ENCODE measurements around the gene DYRK1B.
"Not testable (repeated sequence)": the region's sequence is repeated elsewhere in the genome, so short reads cannot be mapped to it uniquely, and the experiment has no call there.

DYRK1B gene

GRCh38 chr19:39829702-39830275 lies 4.2 kb downstream of the DYRK1B start:
- DNase-seq, result no peak

GRCh38 chr19:39828654-39829032 lies 5.3 kb downstream of the DYRK1B start:
- no peak for DNase-seq

GRCh38 chr19:39828015-39828653 lies 5.8 kb downstream of the DYRK1B start:
- DNase-seq, result no peak

GRCh38 chr19:39827216-39827615 lies 6.7 kb downstream of the DYRK1B start:
- DNase-seq, result no peak

- no peak for DNase-seq
Measured at GRCh38 chr19:39826311-39826945, 7.5 kb downstream of the DYRK1B start.

- DNase-seq, result no peak
Measured at GRCh38 chr19:39825531-39826076, 8.4 kb downstream of the DYRK1B start.

- no peak for DNase-seq
Measured at GRCh38 chr19:39825093-39825463, 8.9 kb downstream of the DYRK1B start.

GRCh38 chr19:39824143-39825092 lies 9.5 kb downstream of the DYRK1B start:
- peak; percentile 91 for DNase-seq

GRCh38 chr19:39823686-39824085 lies 10.3 kb downstream of the DYRK1B start:
- no peak for DNase-seq

- no peak for DNase-seq
Measured at GRCh38 chr19:39820696-39821095, 13.3 kb downstream of the DYRK1B start.

- DNase-seq, result no peak
Measured at GRCh38 chr19:39819786-39820185, 14.2 kb downstream of the DYRK1B start.

- DNase-seq, result no peak
Measured at GRCh38 chr19:39818626-39819097, 15.3 kb downstream of the DYRK1B start.

- no peak for DNase-seq
Measured at GRCh38 chr19:39817888-39818561, 15.9 kb downstream of the DYRK1B start.

- no peak for DNase-seq
Measured at GRCh38 chr19:39816287-39817048, 17.5 kb downstream of the DYRK1B start.

- peak; percentile 23 for DNase-seq
Measured at GRCh38 chr19:39814595-39814994, 19.4 kb downstream of the DYRK1B start.

- not testable (repeated sequence) for DNase-seq
Measured at GRCh38 chr19:39814111-39814510, 19.9 kb downstream of the DYRK1B start.

GRCh38 chr19:39813264-39813993 lies 20.5 kb downstream of the DYRK1B start:
- DNase-seq, result no peak

GRCh38 chr19:39811064-39811463 lies 22.9 kb downstream of the DYRK1B start:
- DNase-seq, result no peak

GRCh38 chr19:39810424-39810823 lies 23.5 kb downstream of the DYRK1B start:
- no peak for DNase-seq

GRCh38 chr19:39809368-39809767 lies 24.6 kb downstream of the DYRK1B start:
- DNase-seq, result no peak

GRCh38 chr19:39808688-39809087 lies 25.3 kb downstream of the DYRK1B start:
- DNase-seq, result not testable (repeated sequence)

Data from fibroblast of skin of scalp (primary cell).